GM12878 (cell line): ENCODE measurements around the gene GATAD2B. TPM values are rescaled to one million over a fixed set of nuclear protein-coding genes. Genes with fewer than 3 reads are reported as not detected.
A peak's percentile ranks its signal among the peaks of the same experiment; 100 is the strongest.

Experiments used
- CHD1 ChIP-seq: IDR thresholded peaks from 2 replicates; pipeline ENCODE4 v1.6.1; 2012; ENCODE audit warnings: low read depth, low read length, improper control_type of control experiment
- CUX1 ChIP-seq: IDR thresholded peaks from 2 replicates; pipeline ENCODE4 v1.6.1; 2012; ENCODE audit warnings: improper control_type of control experiment, low read depth, low read length; ENCODE audit not compliant: insufficient replicate concordance
- IRF4 ChIP-seq: IDR thresholded peaks from 2 replicates; pipeline ENCODE4 v1.6.1; 2011; ENCODE audit warnings: low read depth, low read length
- IRF5 ChIP-seq: fragments of 450-650 bp; IDR thresholded peaks from 2 replicates; pipeline ENCODE4 v1.6.1; 2017; ENCODE audit warnings: borderline replicate concordance
- JUND ChIP-seq: IDR thresholded peaks from 2 replicates; pipeline ENCODE4 v1.6.1; 2012; ENCODE audit warnings: low read depth, mild to moderate bottlenecking, low read length, improper control_type of control experiment, moderate library complexity
- KAT2A ChIP-seq: conservative IDR thresholded peaks from 2 replicates; pipeline ENCODE4 v1.6.1; 2011; ENCODE audit warnings: low read depth, low read length; ENCODE audit not compliant: control insufficient read depth
- PBX3 ChIP-seq: IDR thresholded peaks from 2 replicates; pipeline ENCODE4 v1.6.1; 2011; ENCODE audit warnings: mild to moderate bottlenecking, low read depth, low read length, moderate library complexity; ENCODE audit not compliant: insufficient replicate concordance
- RAD21 ChIP-seq: IDR thresholded peaks from 2 replicates; pipeline ENCODE4 v1.6.1; 2011; ENCODE audit warnings: mild to moderate bottlenecking, low read depth, low read length, moderate library complexity; ENCODE audit not compliant: insufficient read depth
- RB1 ChIP-seq: fragments of 450-650 bp; formaldehyde crosslinking; IDR thresholded peaks from 2 replicates; pipeline ENCODE4 v1.6.1; 2017; ENCODE audit warnings: mild to moderate bottlenecking, borderline replicate concordance
- RELA ChIP-seq: fragments of 450-650 bp; IDR thresholded peaks from 2 replicates; pipeline ENCODE4 v1.8.0; 2014; ENCODE audit warnings: borderline replicate concordance; ENCODE audit not compliant: partially characterized antibody
- SIN3A ChIP-seq: IDR thresholded peaks from 2 replicates; pipeline ENCODE4 v1.6.1; 2012; ENCODE audit warnings: low read depth, low read length, improper control_type of control experiment
- SP1 ChIP-seq: IDR thresholded peaks from one replicate; pipeline ENCODE4 v1.6.1; 2011; ENCODE audit warnings: low read depth, low read length
- SRF ChIP-seq, 2 experiments: IDR thresholded peaks; 2 replicates each; pipeline ENCODE4 v1.6.1; 2011; ENCODE audit warnings: low read depth in 2 of 2, low read length in 2 of 2, mild to moderate bottlenecking in 1 of 2, moderate library complexity in 1 of 2
- TARDBP ChIP-seq: IDR thresholded peaks from 2 replicates; pipeline ENCODE4 v1.6.1; 2016; ENCODE audit warnings: borderline replicate concordance
- TBL1XR1 ChIP-seq: IDR thresholded peaks from 2 replicates; pipeline ENCODE4 v1.6.1; 2012; ENCODE audit warnings: low read depth, low read length, improper control_type of control experiment
- ZBTB40 ChIP-seq: fragments of 450-650 bp; IDR thresholded peaks from 2 replicates; pipeline ENCODE4 v1.6.1; 2016; ENCODE audit warnings: mild to moderate bottlenecking, moderate library complexity, borderline replicate concordance
- ZNF24 ChIP-seq: fragments of 450-650 bp; IDR thresholded peaks from 2 replicates; pipeline ENCODE4 v1.6.1; 2017; ENCODE audit warnings: antibody characterized with exemption, mild to moderate bottlenecking
- polyA plus RNA-seq, 11 experiments: library from polyadenylated mRNA; depleted of rRNA in 4 of 11; unstranded in 6 of 11; stranded (reverse) in 5 of 11; fragments of >200 nt; fragmentation: Nextera tagmentation in 4 of 11; fragmentation: Illumina TruSeq in 1 of 11; extraction: Ambion mirVana in 4 of 11; extraction: Trizol in 1 of 11; gene quantifications; 1 replicate in 1 of 11; 2 replicates in 10 of 11; pipeline versions ENCODE4 v1.2.1 to v1.2.3, GENCODE V29; 2011 to 2016; ENCODE audit warnings: inconsistent platforms in 2 of 11, missing spikeins in 2 of 11, low read depth in 1 of 11
- total RNA-seq, 4 experiments: library from RNA; depleted of rRNA in 3 of 4; stranded (reverse); fragments of >200 nt in 3 of 4; fragmentation: Illumina TruSeq in 1 of 4; extraction: Trizol in 1 of 4; gene quantifications; 2 replicates each; pipeline versions ENCODE4 v1.2.1 to v1.2.3, GENCODE V29; 2013 to 2021

Gene GATAD2B
- total and polyA plus RNA-seq, 10 of the 15 experiments (the other 5 are each of a cell fraction or from before 2014, with no cell fraction given) = 2.4 to 63.1 (median 8.7) TPM

GRCh38 chr1:153958111-153958960 is 35.6 kb upstream of the GATAD2B start, which contains the start of gene CRTC2 (continued):
- TF ChIP-seq ZBTB40 (peak; percentile 94), IRF5 (no peak), CUX1 (no peak), RAD21 (no peak), KAT2A (no peak), SRF (IDR thresholded peaks at IDR 0.05; ENCODE audit: low read depth in 2 of 2, low read length in 2 of 2) (no peak), TARDBP (peak; percentile 97), ZNF24 (no peak), CHD1 (no peak), RB1 (no peak), TBL1XR1 (peak; percentile 78; the same call in 1 of the 2 replicates), PBX3 (no peak), JUND (no peak), RELA (peak; percentile 73), IRF4 (0 out of 2 replicates have a peak, but pooled peaks have one; percentile 10), SIN3A (0 out of 2 replicates have a peak, but pooled peaks have one; percentile 37), SP1 (peak; percentile 67)
